ENCODE measurements around the gene PKD1L1. TPM values are rescaled to one million over a fixed set of nuclear protein-coding genes. Genes with fewer than 3 reads are reported as not detected.

PKD1L1 gene
- total RNA-seq, 4 donors from 2014 or later, result 0.44 to 1.1 (median 0.75) TPM

DNA sequence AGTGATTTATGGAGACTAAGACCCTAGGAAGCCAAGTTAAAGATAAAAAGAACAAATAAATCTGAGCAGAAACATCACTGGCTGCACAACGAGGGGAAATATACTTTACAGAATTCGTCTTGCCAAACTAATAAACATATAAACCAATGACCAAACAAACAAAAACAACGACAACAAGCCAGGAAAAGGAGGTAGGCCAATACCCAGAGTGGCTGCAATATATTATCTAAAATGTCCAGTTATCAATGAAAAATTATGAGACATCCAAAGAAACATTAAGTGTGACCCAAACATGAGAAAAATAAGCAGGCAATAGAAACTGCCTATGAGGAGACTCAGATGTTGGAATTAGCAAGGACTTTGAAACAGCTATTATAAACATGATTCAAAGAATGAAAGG lies 81.0 kb downstream of the PKD1L1 start:
- TF ChIP-seq, protein P1, sequence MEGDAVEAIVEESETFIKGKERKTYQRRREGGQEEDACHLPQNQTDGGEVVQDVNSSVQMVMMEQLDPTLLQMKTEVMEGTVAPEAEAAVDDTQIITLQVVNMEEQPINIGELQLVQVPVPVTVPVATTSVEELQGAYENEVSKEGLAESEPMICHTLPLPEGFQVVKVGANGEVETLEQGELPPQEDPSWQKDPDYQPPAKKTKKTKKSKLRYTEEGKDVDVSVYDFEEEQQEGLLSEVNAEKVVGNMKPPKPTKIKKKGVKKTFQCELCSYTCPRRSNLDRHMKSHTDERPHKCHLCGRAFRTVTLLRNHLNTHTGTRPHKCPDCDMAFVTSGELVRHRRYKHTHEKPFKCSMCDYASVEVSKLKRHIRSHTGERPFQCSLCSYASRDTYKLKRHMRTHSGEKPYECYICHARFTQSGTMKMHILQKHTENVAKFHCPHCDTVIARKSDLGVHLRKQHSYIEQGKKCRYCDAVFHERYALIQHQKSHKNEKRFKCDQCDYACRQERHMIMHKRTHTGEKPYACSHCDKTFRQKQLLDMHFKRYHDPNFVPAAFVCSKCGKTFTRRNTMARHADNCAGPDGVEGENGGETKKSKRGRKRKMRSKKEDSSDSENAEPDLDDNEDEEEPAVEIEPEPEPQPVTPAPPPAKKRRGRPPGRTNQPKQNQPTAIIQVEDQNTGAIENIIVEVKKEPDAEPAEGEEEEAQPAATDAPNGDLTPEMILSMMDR (IDR thresholded peaks at IDR 0.05; ENCODE audit: low read depth), result no peak

DNA sequence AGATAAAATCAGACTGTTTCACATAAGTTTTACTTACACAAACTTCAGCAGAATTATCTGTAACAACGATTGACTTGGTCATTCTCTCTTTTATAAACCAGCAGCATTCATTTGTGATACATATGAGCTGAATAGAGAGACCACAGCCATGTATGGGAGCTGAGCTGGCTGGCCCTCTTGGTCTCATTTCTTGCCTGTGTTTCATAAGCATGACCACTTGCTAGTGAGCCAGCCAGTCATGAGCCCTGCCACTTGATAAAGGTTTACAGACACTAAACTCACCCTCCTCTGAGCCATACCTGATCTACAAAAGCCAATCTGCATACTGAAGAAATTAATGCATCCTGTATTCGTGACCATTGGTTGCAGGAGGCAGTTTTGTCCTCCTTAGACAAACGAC lies 82.1 kb downstream of the PKD1L1 start:
- TF ChIP-seq, protein P1 (IDR thresholded peaks at IDR 0.05; ENCODE audit: low read depth), result no peak

DNA sequence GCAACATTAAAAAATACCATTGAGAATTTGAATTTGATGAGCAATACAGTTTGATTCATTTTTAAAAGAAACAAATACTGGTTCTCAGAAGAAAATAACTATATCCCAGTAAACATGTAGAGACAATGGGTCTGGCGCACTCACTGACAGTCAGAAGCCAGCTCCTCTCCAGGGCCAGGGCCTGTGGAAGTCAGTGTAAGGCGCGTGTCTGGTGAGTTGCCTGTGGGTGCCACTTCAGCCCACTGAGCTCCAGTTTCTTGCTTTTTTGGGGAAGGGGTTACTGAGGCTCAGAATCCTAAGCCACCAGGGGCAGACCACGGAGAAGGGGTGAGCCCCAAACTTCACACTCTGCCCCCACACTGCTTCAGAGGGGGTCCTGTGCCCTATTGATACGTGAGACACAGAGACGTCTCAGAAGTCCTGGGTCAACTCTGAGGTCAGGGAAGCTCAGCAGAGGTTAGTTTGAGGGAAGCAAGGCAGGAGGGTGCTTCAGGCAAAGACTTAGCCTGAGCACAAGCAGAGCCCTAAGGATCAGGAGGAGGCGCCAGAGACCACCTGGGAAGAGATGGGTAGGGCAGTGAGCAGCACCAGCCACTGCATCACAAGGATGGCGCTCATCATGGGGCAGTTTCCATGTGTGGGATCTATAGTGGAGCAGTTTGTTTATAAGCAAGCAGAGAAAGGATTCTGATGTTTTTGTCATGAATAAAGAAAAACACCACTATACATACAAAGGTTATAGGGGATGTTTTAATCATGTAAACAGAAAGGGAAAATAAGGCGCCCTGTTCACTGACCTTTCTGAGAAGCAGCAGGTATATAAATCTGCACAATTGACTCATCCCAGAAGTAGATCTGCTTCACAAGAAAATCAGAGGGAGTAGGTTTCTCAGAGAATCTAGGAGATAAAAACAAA lies 95.7 kb downstream of the PKD1L1 start:
- TF ChIP-seq, protein P1 (IDR thresholded peaks at IDR 0.05; ENCODE audit: low read depth), result no peak

DNA sequence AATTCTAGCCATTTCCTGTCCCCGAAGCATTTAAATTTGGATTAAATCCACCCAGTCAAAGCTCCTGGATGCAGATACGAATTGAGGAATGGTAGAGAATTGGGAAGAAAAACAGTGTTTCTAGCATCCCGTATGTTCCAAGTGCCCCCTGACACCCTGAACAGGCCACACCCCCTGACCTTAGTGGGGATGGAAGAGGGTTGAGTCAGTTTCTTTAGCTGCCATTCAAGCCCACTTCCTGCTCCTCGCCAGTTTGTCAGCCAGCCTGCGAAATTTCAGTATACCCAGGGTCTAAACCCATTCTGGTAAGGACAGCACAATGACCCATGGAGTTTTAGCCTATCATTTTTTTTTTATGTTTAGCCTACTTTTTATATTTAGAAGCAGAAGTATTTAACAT lies 101.1 kb downstream of the PKD1L1 start:
- TF ChIP-seq, protein P1 (IDR thresholded peaks at IDR 0.05; ENCODE audit: low read depth), result no peak

DNA sequence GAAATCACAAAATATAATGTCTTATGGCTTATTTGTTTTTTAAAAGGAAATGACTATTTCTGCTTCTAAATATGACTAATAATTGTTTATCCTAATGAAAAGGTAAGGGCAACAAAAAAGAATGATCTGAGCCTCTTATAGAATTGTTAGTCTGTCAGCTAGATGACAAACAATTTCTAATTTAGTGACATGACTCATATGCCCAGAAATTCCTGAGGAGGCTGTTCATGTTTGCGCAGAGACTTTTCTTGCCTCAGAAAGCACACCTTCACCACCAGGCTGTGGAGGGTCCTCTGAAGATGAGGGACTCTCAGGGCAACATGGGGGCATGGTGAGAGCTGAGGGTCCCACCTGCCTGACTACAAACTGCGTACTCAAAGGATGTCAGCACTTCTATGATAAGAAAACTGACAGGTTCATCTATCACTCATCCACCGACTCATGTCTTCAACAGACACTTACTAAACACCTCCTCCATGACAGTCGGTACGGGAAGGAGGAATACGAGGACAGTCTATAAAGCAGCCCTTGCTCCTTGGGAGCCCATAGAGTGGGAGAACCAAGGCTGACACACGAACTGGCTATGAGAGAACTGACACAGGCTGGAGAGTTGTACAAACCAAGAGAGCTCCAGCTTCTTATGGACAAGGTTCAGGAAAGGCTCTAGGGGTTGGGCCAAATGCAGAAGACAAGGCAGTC lies 102.0 kb downstream of the PKD1L1 start:
- TF ChIP-seq, protein P1 (IDR thresholded peaks at IDR 0.05; ENCODE audit: low read depth), result no peak

DNA sequence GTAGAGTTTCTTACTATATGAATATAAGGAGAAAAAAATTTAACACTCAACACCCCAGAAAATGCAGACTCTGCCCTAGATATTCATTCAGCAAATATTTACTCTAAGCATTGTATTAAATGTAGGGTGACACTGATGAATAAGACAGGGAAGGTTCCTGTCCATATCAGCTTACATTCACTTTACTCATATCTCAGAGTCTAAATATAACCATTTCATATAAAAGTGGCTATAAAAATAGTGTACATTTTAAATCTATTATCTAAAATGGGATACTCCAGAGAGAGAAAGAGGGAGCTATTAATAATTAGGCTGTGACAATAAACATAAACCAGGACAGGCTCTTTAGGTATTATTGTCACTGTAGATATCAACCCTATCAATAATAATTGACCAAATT lies 104.0 kb downstream of the PKD1L1 start:
- TF ChIP-seq, protein P1 (IDR thresholded peaks at IDR 0.05; ENCODE audit: low read depth), result no peak

DNA sequence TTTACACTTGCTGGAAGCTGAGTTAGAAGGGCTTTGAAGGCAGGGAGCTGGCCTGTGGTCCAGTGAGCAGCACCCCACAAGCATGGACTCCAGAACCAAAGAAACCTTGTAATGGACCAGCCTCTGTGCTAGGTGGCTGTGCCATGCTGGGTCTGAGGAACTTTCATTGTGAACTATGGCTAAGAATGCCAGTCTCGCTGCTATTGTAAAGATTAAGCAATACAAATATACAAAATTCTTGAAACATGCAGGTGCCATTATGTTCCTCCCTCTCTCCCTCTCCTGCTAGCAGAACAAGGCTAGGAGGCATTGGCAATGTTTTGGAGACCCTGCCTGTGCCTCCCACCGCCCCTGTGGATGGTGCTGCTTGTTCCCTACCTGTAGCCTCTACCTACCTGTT lies 105.0 kb downstream of the PKD1L1 start:
- TF ChIP-seq, protein P1 (IDR thresholded peaks at IDR 0.05; ENCODE audit: low read depth), result no peak

Measured in subcutaneous adipose tissue (tissue), 4 donors.